ENCODE data around the gene ACSM2B. TPM values are rescaled to one million over a fixed set of nuclear protein-coding genes. Genes with fewer than 3 reads are reported as not detected.
"Not testable (repeated sequence)": the region's sequence is repeated elsewhere in the genome, so short reads cannot be mapped to it uniquely, and the experiment has no call there.

The ACSM2B gene, protein sequence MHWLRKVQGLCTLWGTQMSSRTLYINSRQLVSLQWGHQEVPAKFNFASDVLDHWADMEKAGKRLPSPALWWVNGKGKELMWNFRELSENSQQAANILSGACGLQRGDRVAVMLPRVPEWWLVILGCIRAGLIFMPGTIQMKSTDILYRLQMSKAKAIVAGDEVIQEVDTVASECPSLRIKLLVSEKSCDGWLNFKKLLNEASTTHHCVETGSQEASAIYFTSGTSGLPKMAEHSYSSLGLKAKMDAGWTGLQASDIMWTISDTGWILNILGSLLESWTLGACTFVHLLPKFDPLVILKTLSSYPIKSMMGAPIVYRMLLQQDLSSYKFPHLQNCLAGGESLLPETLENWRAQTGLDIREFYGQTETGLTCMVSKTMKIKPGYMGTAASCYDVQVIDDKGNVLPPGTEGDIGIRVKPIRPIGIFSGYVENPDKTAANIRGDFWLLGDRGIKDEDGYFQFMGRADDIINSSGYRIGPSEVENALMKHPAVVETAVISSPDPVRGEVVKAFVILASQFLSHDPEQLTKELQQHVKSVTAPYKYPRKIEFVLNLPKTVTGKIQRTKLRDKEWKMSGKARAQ
- not detected in 3 replicates for total RNA-seq

GRCh38 chr16:20576145-20576544 is at the start of gene ACSM2B:
Gene ACSM2B, minus strand, starts transcription at chr16:20576367. Its CDS starts 11,522 bp downstream, at chr16:20564845.
- not testable (repeated sequence) for H3K9me3 Mint-ChIP-seq; H3K4me3 Mint-ChIP-seq; H3K27ac Mint-ChIP-seq; H3K4me1 Mint-ChIP-seq; H3K27me3 Mint-ChIP-seq (ENCODE audit: low read depth); H3K36me3 Mint-ChIP-seq; DNase-seq (ENCODE audit: low spot score in 2 of 2, unreplicated experiment in 2 of 2)

DNA sequence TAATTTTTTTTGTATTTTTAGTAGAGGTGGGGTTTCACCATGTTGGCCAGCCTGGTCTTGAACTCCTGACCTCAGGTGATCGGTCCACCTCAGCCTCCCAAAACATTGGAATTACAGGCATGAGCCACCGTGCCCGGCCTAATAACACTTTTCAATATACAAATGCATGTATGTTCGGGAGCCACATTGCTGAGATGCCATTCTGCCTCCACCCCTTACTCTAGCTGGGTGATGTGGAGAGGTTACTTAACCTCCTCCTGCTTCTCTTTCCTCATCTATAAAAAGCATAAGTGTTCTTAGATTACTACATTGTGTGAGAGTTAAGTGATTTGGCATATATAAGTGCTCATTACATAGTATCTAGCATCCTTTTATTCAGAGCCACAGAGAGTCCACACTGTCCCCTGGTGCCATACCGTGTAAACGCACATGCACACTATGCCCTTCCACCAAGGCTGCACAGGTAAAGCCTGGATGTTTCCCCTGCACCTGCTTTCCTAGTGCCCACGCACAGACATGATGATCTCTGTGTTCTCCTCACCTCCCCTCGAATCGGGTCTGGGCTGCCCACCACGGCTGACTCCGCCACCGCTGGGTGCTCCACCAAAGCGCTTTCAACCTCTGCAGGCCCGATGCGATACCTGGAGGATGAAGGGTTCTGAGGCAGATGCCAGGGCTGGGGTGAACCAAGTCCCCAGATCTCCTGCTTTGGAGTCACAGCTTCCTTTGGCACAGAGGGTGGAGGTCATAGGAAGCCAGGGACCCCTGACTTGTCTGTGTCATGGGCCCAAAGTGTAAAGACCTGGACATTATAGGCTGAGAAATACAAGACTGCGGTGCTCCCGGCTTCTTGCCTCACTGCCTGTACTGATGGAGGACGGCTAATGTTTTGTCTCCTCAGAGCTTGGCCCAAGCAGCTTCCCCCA is 49.0 kb upstream of the ACSM2B start:
- TF ChIP-seq CTCF (IDR thresholded peaks at IDR 0.05; ENCODE audit: unreplicated experiment), result no peak
- no peaks in the 10 kb centered on the region for H3K9me3 Mint-ChIP-seq
- no peaks in the 10 kb centered on the region for H3K36me3 Mint-ChIP-seq
- DNase-seq (ENCODE audit: low spot score in 2 of 2, unreplicated experiment in 2 of 2), result no peak
- no peak overlapping the region for H3K27ac Mint-ChIP-seq
- H3K4me1 Mint-ChIP-seq, result peaks cover 4% of the 10 kb centered on the region
- no peaks in the 10 kb centered on the region for H3K27me3 Mint-ChIP-seq (ENCODE audit: low read depth)
- no peak overlapping the region for H3K4me3 Mint-ChIP-seq

- Mint-ChIP-seq H3K9me3 (no peaks in the 10 kb centered on the region), H3K4me3 (no peak overlapping the region), H3K27me3 (ENCODE audit: low read depth) (no peaks in the 10 kb centered on the region), H3K36me3 (no peaks in the 10 kb centered on the region), H3K4me1 (peaks cover 4% of the 10 kb centered on the region), H3K27ac (no peak overlapping the region)
- DNase-seq (ENCODE audit: low spot score in 2 of 2, unreplicated experiment in 2 of 2), result no peak
- TF ChIP-seq CTCF (IDR thresholded peaks at IDR 0.05; ENCODE audit: unreplicated experiment), result no peak
These were observed 48.0 kb upstream of the ACSM2B start for GRCh38 chr16:20624205-20624604.

- no peaks in the 10 kb centered on the region for H3K27me3 Mint-ChIP-seq (ENCODE audit: low read depth)
- no peaks in the 10 kb centered on the region for H3K9me3 Mint-ChIP-seq
- peaks cover 4% of the 10 kb centered on the region for H3K4me1 Mint-ChIP-seq
- no peak overlapping the region for H3K4me3 Mint-ChIP-seq
- no peaks in the 10 kb centered on the region for H3K36me3 Mint-ChIP-seq
- H3K27ac Mint-ChIP-seq, result no peak overlapping the region
- no peak for TF ChIP-seq CTCF (IDR thresholded peaks at IDR 0.05; ENCODE audit: unreplicated experiment)
- DNase-seq (ENCODE audit: low spot score in 2 of 2, unreplicated experiment in 2 of 2), result no peak
These were observed 46.3 kb upstream of the ACSM2B start for GRCh38 chr16:20622498-20622870.

- no peak for TF ChIP-seq CTCF (IDR thresholded peaks at IDR 0.05; ENCODE audit: unreplicated experiment)
- Mint-ChIP-seq H3K4me3 (no peak overlapping the region), H3K36me3 (no peaks in the 10 kb centered on the region), H3K27ac (no peak overlapping the region), H3K9me3 (no peaks in the 10 kb centered on the region), H3K27me3 (ENCODE audit: low read depth) (peaks cover 2% of the 10 kb centered on the region), H3K4me1 (peaks cover 4% of the 10 kb centered on the region)
- no peak for DNase-seq (ENCODE audit: low spot score in 2 of 2, unreplicated experiment in 2 of 2)
These were observed 45.2 kb upstream of the ACSM2B start for GRCh38 chr16:20621406-20621805.

Measured in mesothelial cell of epicardium (in vitro differentiated cells).